PC-3 (cell line): Measurements from ENCODE around the gene USP3. TPM values are rescaled to one million over a fixed set of nuclear protein-coding genes. Genes with fewer than 3 reads are reported as not detected.

Experiments
- ATAC-seq: fragments of 200-7000 bp; cut with Tn5 transposase; 2 replicates; pipeline ENCODE4 v1.9.1; 2020; ENCODE audit warnings: mild to moderate bottlenecking, moderate library complexity
- BruUV-seq: library from RNA; stranded (reverse); fragments of 400-500 nt; replicated peaks from 2 replicates; lab custom pipeline; 2021; lab: Mats Ljungman, UMichigan
- CTCF ChIA-PET: fragments of 300-600 bp; sonication (Branson Sonifier 250); formaldehyde crosslinking; loops from one replicate; lab custom pipeline; 2022; ENCODE audit warnings: antibody characterized with exemption; lab: Charles Lee
- POLR2A ChIA-PET: fragments of 300-600 bp; sonication (Branson Sonifier 250); formaldehyde crosslinking; loops from one replicate; lab custom pipeline; 2022; ENCODE audit warnings: antibody characterized with exemption; ENCODE audit not compliant: unreplicated experiment; lab: Charles Lee
- DNase-seq: peaks from one replicate; pipeline ENCODE4 v3.0.0-alpha.2; 2015
- H2AFZ ChIP-seq: fragments of 300-600 bp; sonication (generic); 2 replicates; pipeline ENCODE4 v1.6.0; 2016; ENCODE audit warnings: antibody characterized with exemption, low read length
- H3F3A ChIP-seq: fragments of 300-600 bp; sonication (generic); one replicate; pipeline ENCODE4 v1.6.0; 2017; ENCODE audit warnings: antibody characterized with exemption, low read length, control low read depth, mild to moderate bottlenecking; ENCODE audit not compliant: unreplicated experiment
- H3K27ac ChIP-seq: fragments of 300-600 bp; sonication (generic); 2 replicates; pipeline ENCODE4 v1.5.1; 2016; ENCODE audit warnings: mild to moderate bottlenecking, low read length
- H3K27me3 ChIP-seq: fragments of 300-600 bp; sonication (generic); 2 replicates; pipeline ENCODE4 v1.6.1; 2016; ENCODE audit warnings: low read length, mixed read lengths
- H3K36me3 ChIP-seq: fragments of 300-600 bp; sonication (generic); 2 replicates; pipeline ENCODE4 v1.6.1; 2016; ENCODE audit warnings: low read depth, mixed run types, low read length, mixed read lengths
- H3K4me1 ChIP-seq: fragments of 300-600 bp; sonication (generic); 2 replicates; pipeline ENCODE4 v1.5.1; 2016; ENCODE audit warnings: low read length; ENCODE audit not compliant: insufficient read depth
- H3K4me2 ChIP-seq: fragments of 300-600 bp; sonication (generic); 2 replicates; pipeline ENCODE4 v1.6.0; 2016; ENCODE audit warnings: low read length
- H3K4me3 ChIP-seq: fragments of 300-600 bp; sonication (generic); 2 replicates; pipeline ENCODE4 v1.5.1; 2016; ENCODE audit warnings: mild to moderate bottlenecking, low read length, mixed read lengths
- H3K79me2 ChIP-seq: fragments of 300-600 bp; sonication (generic); 2 replicates; pipeline ENCODE4 v1.6.1; 2017; ENCODE audit warnings: low read length, mixed read lengths
- H3K9ac ChIP-seq: fragments of 300-600 bp; sonication (generic); 2 replicates; pipeline ENCODE4 v1.6.0; 2016; ENCODE audit warnings: mild to moderate bottlenecking, low read length
- H3K9me2 ChIP-seq: fragments of 300-600 bp; sonication (generic); replicated peaks from 2 replicates; pipeline ENCODE4 v1.6.1; 2016; ENCODE audit warnings: mixed run types, low read length, mixed read lengths
- H3K9me3 ChIP-seq: fragments of 300-600 bp; sonication (generic); 2 replicates; pipeline ENCODE4 v1.6.1; 2016; ENCODE audit warnings: low read length, mixed read lengths
- H4K20me1 ChIP-seq: fragments of 300-600 bp; sonication (generic); 2 replicates; pipeline ENCODE4 v1.6.1; 2016; ENCODE audit warnings: low read length, mixed read lengths
- EZH2 ChIP-seq: fragments of 300-600 bp; sonication (generic); IDR thresholded peaks from one replicate; pipeline ENCODE4 v1.6.1; 2017; ENCODE audit warnings: antibody characterized with exemption, mild to moderate bottlenecking, low read length; ENCODE audit not compliant: unreplicated experiment
- EZH2phosphoT487 ChIP-seq: fragments of 300-600 bp; sonication (generic); IDR thresholded peaks from 2 replicates; pipeline ENCODE4 v1.6.1; 2018; ENCODE audit warnings: mild to moderate bottlenecking, antibody characterized with exemption, low read length, borderline replicate concordance
- intact Hi-C: fragments of 100-400 bp; cut with micrococcal nuclease; formaldehyde crosslinking; loops from 2 replicates; pipeline ENCODE4 v1.9.0; 2023
- total RNA-seq: library from RNA; depleted of rRNA; stranded (reverse); fragments of >200 nt; gene quantifications from 2 replicates; pipeline ENCODE4 v1.2.3, GENCODE V29; 2014
- TF ChIP-seq, protein P1 (sequence below): fragments of 300-600 bp; sonication (generic); conservative IDR thresholded peaks from 2 replicates; pipeline ENCODE4 v1.5.1; 2017; ENCODE audit warnings: antibody characterized with exemption, low read depth, mild to moderate bottlenecking, low read length

USP3 gene
- total RNA-seq, 1 experiment from 2014 or later: 26.9 TPM

- Histone ChIP-seq H3K9me2 (no peaks in the 10 kb centered on the region), H3F3A (no peaks in the 10 kb centered on the region), H3K27me3 (no peaks in the 10 kb centered on the region), H3K27ac (no peak overlapping the region), H3K36me3 (peaks cover 5% of the 10 kb centered on the region; the same call in 1 of the 2 replicates), H3K4me3 (no peak overlapping the region), H3K79me2 (peaks cover 26% of the 10 kb centered on the region), H3K4me2 (no peak overlapping the region), H3K4me1 (no peaks in the 10 kb centered on the region), H4K20me1 (peaks cover 9% of the 10 kb centered on the region; the same call in 1 of the 2 replicates), H2AFZ (no peak overlapping the region), H3K9me3 (no peaks in the 10 kb centered on the region), H3K9ac (no peak overlapping the region)
- intact Hi-C loops: no loop called here
- CTCF ChIA-PET: no interaction called here
- TF ChIP-seq, protein P1, sequence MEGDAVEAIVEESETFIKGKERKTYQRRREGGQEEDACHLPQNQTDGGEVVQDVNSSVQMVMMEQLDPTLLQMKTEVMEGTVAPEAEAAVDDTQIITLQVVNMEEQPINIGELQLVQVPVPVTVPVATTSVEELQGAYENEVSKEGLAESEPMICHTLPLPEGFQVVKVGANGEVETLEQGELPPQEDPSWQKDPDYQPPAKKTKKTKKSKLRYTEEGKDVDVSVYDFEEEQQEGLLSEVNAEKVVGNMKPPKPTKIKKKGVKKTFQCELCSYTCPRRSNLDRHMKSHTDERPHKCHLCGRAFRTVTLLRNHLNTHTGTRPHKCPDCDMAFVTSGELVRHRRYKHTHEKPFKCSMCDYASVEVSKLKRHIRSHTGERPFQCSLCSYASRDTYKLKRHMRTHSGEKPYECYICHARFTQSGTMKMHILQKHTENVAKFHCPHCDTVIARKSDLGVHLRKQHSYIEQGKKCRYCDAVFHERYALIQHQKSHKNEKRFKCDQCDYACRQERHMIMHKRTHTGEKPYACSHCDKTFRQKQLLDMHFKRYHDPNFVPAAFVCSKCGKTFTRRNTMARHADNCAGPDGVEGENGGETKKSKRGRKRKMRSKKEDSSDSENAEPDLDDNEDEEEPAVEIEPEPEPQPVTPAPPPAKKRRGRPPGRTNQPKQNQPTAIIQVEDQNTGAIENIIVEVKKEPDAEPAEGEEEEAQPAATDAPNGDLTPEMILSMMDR: no peak
- TF ChIP-seq EZH2phosphoT487: no peak
- no peak for TF ChIP-seq EZH2
- DNase-seq: no peak
- BruUV-seq: no TSS peak
- POLR2A ChIA-PET: interaction anchor here (0.5 kb wide), 1 partner anchor 855 kb away, joined by 25 read pairs; no protein-coding TSS in a partner anchor
- ATAC-seq: no peak
Measured at GRCh38 chr15:63539998-63540397, 35.6 kb downstream of the USP3 start.

DNA sequence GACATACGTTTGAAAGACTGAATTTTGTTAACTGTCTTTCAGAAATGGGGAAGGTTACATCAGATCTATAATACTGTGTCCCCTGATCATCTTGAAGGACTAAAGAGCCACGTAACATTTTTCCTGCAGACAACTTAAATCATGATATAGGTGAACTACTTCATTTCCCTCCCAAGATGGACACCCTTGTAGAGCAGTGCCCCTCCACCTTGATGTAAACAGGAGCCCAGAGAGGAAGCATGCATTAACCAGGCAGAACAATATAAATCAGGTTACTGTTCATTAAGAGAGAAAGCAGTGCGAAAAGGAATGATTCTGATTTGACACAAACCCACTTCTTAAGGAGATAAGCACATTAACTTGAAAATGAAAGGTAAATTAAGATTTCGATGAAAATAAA is 36.1 kb downstream of the USP3 start:
- Histone ChIP-seq H4K20me1 (peaks cover 6% of the 10 kb centered on the region; the same call in 1 of the 2 replicates), H3K9me2 (no peaks in the 10 kb centered on the region), H3K79me2 (peaks cover 22% of the 10 kb centered on the region), H2AFZ (no peak overlapping the region), H3K4me3 (no peak overlapping the region), H3K36me3 (peaks cover 5% of the 10 kb centered on the region; the same call in 1 of the 2 replicates), H3K9ac (no peak overlapping the region), H3K9me3 (no peaks in the 10 kb centered on the region), H3K27ac (no peak overlapping the region), H3K27me3 (no peaks in the 10 kb centered on the region), H3F3A (no peaks in the 10 kb centered on the region), H3K4me2 (no peak overlapping the region), H3K4me1 (no peaks in the 10 kb centered on the region)
- TF ChIP-seq EZH2phosphoT487 (no peak), EZH2 (no peak)
- TF ChIP-seq, protein P1: no peak
- no TSS peak for BruUV-seq
- intact Hi-C loops: no loop called here
- DNase-seq (no peak), ATAC-seq (no peak)
- ChIA-PET CTCF (no interaction called here), POLR2A (no interaction called here)

DNA sequence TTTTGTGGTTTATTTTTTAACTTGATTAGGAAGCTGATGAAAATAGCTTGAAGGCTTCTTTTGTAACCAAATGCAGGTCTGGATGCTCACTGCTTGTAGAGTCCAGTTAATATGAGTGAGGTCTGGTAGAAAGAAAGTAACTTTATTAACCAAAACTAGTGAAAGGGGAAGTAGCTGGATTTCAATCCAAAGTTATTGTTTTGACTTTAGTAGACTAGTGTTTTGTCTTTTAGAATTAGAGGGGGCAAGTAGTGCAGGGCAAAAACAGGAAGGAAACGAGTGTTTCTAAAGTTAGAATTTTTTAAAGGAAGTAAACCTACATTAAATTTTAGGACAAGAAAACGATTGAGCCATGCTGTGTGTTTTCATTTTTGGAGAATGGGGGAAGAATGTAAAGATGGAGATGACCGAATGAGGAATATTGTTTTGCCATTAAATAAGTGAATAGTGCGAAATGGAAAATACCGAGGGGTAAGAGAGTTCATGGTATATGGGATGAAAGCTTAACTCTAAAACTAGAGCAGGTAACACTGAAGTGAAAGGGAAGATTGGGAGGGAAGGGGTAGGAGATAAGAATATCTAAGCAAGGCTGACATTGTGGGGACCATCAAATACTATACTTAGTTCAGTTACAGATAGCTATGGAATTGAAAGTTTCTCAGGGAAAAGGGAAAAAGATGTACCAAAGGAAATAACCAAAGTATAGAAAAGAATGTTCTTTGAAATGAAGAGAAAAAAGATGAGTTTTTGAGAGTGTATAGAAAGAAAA is 40.0 kb downstream of the USP3 start:
- CTCF ChIA-PET: no interaction called here
- POLR2A ChIA-PET: no interaction called here
- H3K9ac ChIP-seq: no peak overlapping the region
- BruUV-seq: no TSS peak
- H4K20me1 ChIP-seq: no peaks in the 10 kb centered on the region
- H3K9me3 ChIP-seq: no peaks in the 10 kb centered on the region
- H3F3A ChIP-seq: no peaks in the 10 kb centered on the region
- no peak overlapping the region for H3K4me3 ChIP-seq
- H3K4me1 ChIP-seq: no peaks in the 10 kb centered on the region
- H3K79me2 ChIP-seq: 0 out of 2 replicates have a peak, but pooled peaks cover 13% of the 10 kb centered on the region
- H2AFZ ChIP-seq: no peak overlapping the region
- intact Hi-C loops: no loop called here
- no peak overlapping the region for H3K4me2 ChIP-seq
- no peak for ATAC-seq
- no peak overlapping the region for H3K27ac ChIP-seq
- H3K27me3 ChIP-seq: no peaks in the 10 kb centered on the region
- H3K36me3 ChIP-seq: peaks cover 5% of the 10 kb centered on the region
- H3K9me2 ChIP-seq: no peaks in the 10 kb centered on the region
- no peak for DNase-seq
- TF ChIP-seq EZH2: no peak
